Natural killer cell (primary cell): ENCODE data around the gene NLN. TPM values are rescaled to one million over a fixed set of nuclear protein-coding genes. Genes with fewer than 3 reads are reported as not detected.
"Not testable (repeated sequence)": the region's sequence is repeated elsewhere in the genome, so short reads cannot be mapped to it uniquely, and the experiment has no call there.

Experiments
- ATAC-seq, 3 donors: fragments of 150-1000 bp in 2 of 3; fragments of 200-7000 bp in 1 of 3; cut with Tn5 transposase; 1 replicate in 1 of 3; 2 replicates in 2 of 3; pipeline ENCODE4 v1.10.0; 2021; ENCODE audit warnings: mild to moderate bottlenecking in 2 of 3, moderate library complexity in 2 of 3
- DNase-seq, 2 donors: peaks; one replicate each; pipeline versions ENCODE4 v3.0.0 to v3.0.0-alpha.2; 2013 to 2021; ENCODE audit warnings: mixed read lengths in 1 of 2
- H3K27ac ChIP-seq: one replicate; pipeline ENCODE4 v1.5.1; 2013; ENCODE audit warnings: mild to moderate bottlenecking, low read length
- H3K27me3 ChIP-seq: one replicate; pipeline ENCODE4 v1.6.1; 2013; ENCODE audit warnings: low read length; ENCODE audit not compliant: control insufficient read depth, insufficient read depth
- H3K36me3 ChIP-seq: one replicate; pipeline ENCODE4 v1.6.1; 2013; ENCODE audit warnings: low read length; ENCODE audit not compliant: control insufficient read depth, insufficient read depth
- H3K4me1 ChIP-seq: one replicate; pipeline ENCODE4 v1.6.1; 2013; ENCODE audit warnings: low read length; ENCODE audit not compliant: control insufficient read depth, insufficient read depth
- H3K4me3 ChIP-seq: one replicate; pipeline ENCODE4 v1.5.1; 2013; ENCODE audit warnings: low read length
- H3K9me3 ChIP-seq: one replicate; pipeline ENCODE4 v1.6.1; 2013; ENCODE audit warnings: low read length; ENCODE audit not compliant: control insufficient read depth, insufficient read depth
- H3K27ac Mint-ChIP-seq, 2 donors: one replicate each; pipeline ENCODE4 v1.8.0; 2022; ENCODE audit warnings: mild to moderate bottlenecking in 2 of 2, mixed read lengths in 2 of 2, moderate library complexity in 1 of 2
- H3K27me3 Mint-ChIP-seq, 2 donors: one replicate each; pipeline ENCODE4 v1.8.0; 2022; ENCODE audit warnings: low read depth in 2 of 2, mixed read lengths in 2 of 2
- H3K36me3 Mint-ChIP-seq: one replicate; pipeline ENCODE4 v1.8.0; 2022; ENCODE audit warnings: mixed read lengths
- H3K4me1 Mint-ChIP-seq, 2 donors: one replicate each; pipeline ENCODE4 v1.8.0; 2022; ENCODE audit warnings: mixed read lengths in 2 of 2
- H3K4me3 Mint-ChIP-seq: one replicate; pipeline ENCODE4 v1.8.0; 2022; ENCODE audit warnings: mild to moderate bottlenecking, moderate library complexity, mixed read lengths
- H3K9me3 Mint-ChIP-seq, 2 donors: one replicate each; pipeline ENCODE4 v1.8.0; 2022; ENCODE audit warnings: mixed read lengths in 2 of 2
- CTCF ChIP-seq: fragments of 200-600 bp; IDR thresholded peaks from one replicate; pipeline ENCODE4 v1.8.0; 2022; ENCODE audit warnings: antibody characterized with exemption
- WGBS: methylation state at CpG from one replicate; pipeline ENCODE4 v1.1.7; 2013; ENCODE audit warnings: missing lambda C conversion rate; ENCODE audit not compliant: insufficient coverage; 5-methylcytosine and 5-hydroxymethylcytosine counted together
- intact Hi-C: fragments of 100-400 bp; cut with micrococcal nuclease; formaldehyde crosslinking; loops from one replicate; pipeline ENCODE4 v1.14.2; 2022
- total RNA-seq, 4 donors: library from RNA; stranded (reverse); fragments of 120-200 nt in 1 of 4; gene quantifications; one replicate each; pipeline versions ENCODE4 v1.2.3 to v1.2.4, GENCODE V29; 2013 to 2022

Gene NLN
- total RNA-seq, 3 donors from 2014 or later (not counting 1 experiment from before 2014, with no cell fraction given), result 0.86 to 2.0 (median 1.3) TPM

GRCh38 chr5:65835191-65835590 is 113.2 kb downstream of the NLN start:
- ATAC-seq (no peak), DNase-seq (no peak)
- H3K36me3 Mint-ChIP-seq, result no peaks in the 10 kb centered on the region
- no peaks in the 10 kb centered on the region for H3K36me3 ChIP-seq
- H3K4me3 ChIP-seq, result no peak overlapping the region
- no peaks in the 10 kb centered on the region for H3K9me3 Mint-ChIP-seq
- H3K4me1 ChIP-seq, result no peaks in the 10 kb centered on the region
- TF ChIP-seq CTCF, result no peak
- no peak overlapping the region for H3K27ac ChIP-seq
- intact Hi-C loops, result no loop called here
- 36% methylated on average over 1 of the region's 2 CpGs for WGBS
- no peaks in the 10 kb centered on the region for H3K4me1 Mint-ChIP-seq
- no peaks in the 10 kb centered on the region for H3K27me3 ChIP-seq
- no peak overlapping the region for H3K27ac Mint-ChIP-seq
- no peaks in the 10 kb centered on the region for H3K9me3 ChIP-seq
- H3K27me3 Mint-ChIP-seq, result peaks cover 0 to 9% of the 10 kb centered on the region in 2 donors
- H3K4me3 Mint-ChIP-seq, result no peak overlapping the region

DNA sequence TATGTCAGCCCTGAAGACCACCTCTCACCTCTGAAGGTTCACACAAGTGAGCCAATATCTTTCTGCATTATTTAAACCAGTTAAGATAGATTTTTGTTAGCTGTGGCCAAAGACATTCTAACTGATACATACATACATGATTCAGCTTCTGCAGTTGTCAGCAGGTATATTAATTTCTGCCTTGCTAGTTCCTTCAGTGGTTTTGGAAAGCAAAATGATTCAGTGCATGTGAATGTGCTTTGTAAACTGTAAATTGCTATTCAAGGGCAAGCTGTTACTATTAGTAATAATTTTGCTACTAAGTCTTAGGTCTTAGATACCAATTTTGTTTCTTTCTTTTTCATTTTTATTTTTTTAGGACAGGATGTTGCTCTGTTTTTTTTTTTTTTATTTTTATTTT is 115.1 kb downstream of the NLN start:
- no peaks in the 10 kb centered on the region for H3K4me1 ChIP-seq
- H3K27ac ChIP-seq, result no peak overlapping the region
- H3K9me3 Mint-ChIP-seq, result no peaks in the 10 kb centered on the region
- H3K27ac Mint-ChIP-seq, result no peak overlapping the region
- no peaks in the 10 kb centered on the region for H3K36me3 Mint-ChIP-seq
- no peaks in the 10 kb centered on the region for H3K4me1 Mint-ChIP-seq
- H3K9me3 ChIP-seq, result no peaks in the 10 kb centered on the region
- H3K4me3 ChIP-seq, result no peak overlapping the region
- H3K36me3 ChIP-seq, result no peaks in the 10 kb centered on the region
- no peaks in the 10 kb centered on the region for H3K27me3 ChIP-seq
- peaks cover 0 to 9% of the 10 kb centered on the region in 2 donors for H3K27me3 Mint-ChIP-seq
- no peak overlapping the region for H3K4me3 Mint-ChIP-seq
- no peak for DNase-seq
- intact Hi-C loops, result no loop called here
- no peak for ATAC-seq
- TF ChIP-seq CTCF, result no peak

- H3K4me1 Mint-ChIP-seq, H3K27ac ChIP-seq, H3K9me3 Mint-ChIP-seq, H3K36me3 ChIP-seq, DNase-seq, H3K27ac Mint-ChIP-seq, H3K4me3 ChIP-seq, H3K9me3 ChIP-seq, H3K36me3 Mint-ChIP-seq, H3K4me3 Mint-ChIP-seq, H3K27me3 Mint-ChIP-seq, H3K27me3 ChIP-seq, ATAC-seq, H3K4me1 ChIP-seq, intact Hi-C loops: not testable (repeated sequence)
Observed at GRCh38 chr5:65839170-65839569, 117.2 kb downstream of the NLN start.

DNA sequence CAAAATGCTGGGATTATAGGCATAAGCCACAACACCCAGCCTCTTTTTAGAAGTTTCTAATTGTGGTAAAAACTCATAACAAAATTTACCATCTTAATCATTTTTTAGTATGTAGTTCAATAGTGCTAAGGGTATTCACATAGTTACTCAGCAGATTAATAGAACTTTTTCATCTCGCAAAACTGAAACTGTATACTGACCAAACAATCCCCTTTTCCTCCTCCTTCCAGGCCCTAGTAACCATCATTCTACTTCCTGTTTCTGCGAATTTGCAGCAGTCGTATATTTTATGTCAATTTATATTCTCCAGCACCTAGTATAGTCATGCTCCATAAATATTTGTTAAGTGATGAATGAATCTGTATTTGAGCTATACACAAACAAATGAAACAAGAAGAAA is 118.1 kb downstream of the NLN start:
- no peak for TF ChIP-seq CTCF
- Mint-ChIP-seq H3K27ac (no peak overlapping the region), H3K36me3 (no peaks in the 10 kb centered on the region), H3K4me3 (no peak overlapping the region), H3K9me3 (no peaks in the 10 kb centered on the region), H3K27me3 (no peaks in the 10 kb centered on the region), H3K4me1 (peaks cover 0 to under 1% of the 10 kb centered on the region in 2 donors)
- peaks cover 3% of the 10 kb centered on the region for H3K4me1 ChIP-seq
- no peak overlapping the region for H3K27ac ChIP-seq
- no peaks in the 10 kb centered on the region for H3K36me3 ChIP-seq
- no peak overlapping the region for H3K4me3 ChIP-seq
- 43% methylated on average over 2 of the region's 3 CpGs for WGBS
- H3K27me3 ChIP-seq, result no peaks in the 10 kb centered on the region
- no peaks in the 10 kb centered on the region for H3K9me3 ChIP-seq
- ATAC-seq (no peak), DNase-seq (no peak)
- intact Hi-C loops, result no loop called here

GRCh38 chr5:65844763-65845162 is 122.8 kb downstream of the NLN start:
- H3K4me3 Mint-ChIP-seq, H3K4me1 Mint-ChIP-seq, H3K27me3 Mint-ChIP-seq, H3K27me3 ChIP-seq, H3K36me3 ChIP-seq, H3K9me3 Mint-ChIP-seq, H3K27ac ChIP-seq, H3K4me1 ChIP-seq, intact Hi-C loops, DNase-seq, H3K9me3 ChIP-seq, H3K27ac Mint-ChIP-seq, H3K4me3 ChIP-seq, ATAC-seq, H3K36me3 Mint-ChIP-seq: not testable (repeated sequence)
- 92% methylated on average over 2 of the region's 4 CpGs for WGBS
